WTC11 (cell line): ENCODE measurements around the gene ANTXR1. TPM values are rescaled to one million over a fixed set of nuclear protein-coding genes. Genes with fewer than 3 reads are reported as not detected.

Experiments
- ATAC-seq: fragments of 200-7000 bp; cut with Tn5 transposase; 2 replicates; pipeline ENCODE4 v1.10.0; 2021; ENCODE audit warnings: mild to moderate bottlenecking, moderate library complexity
- CTCF ChIA-PET: fragments of 300-600 bp; sonication (Branson Sonifier 250); formaldehyde crosslinking; loops from one replicate; lab custom pipeline; 2021; ENCODE audit warnings: antibody characterized with exemption; lab: Charles Lee
- POLR2A ChIA-PET: fragments of 350-600 bp; sonication (Branson Sonifier 250); formaldehyde crosslinking; loops from one replicate; lab custom pipeline; 2021; ENCODE audit warnings: antibody characterized with exemption; lab: Charles Lee
- DNase-seq: peaks from one replicate; pipeline ENCODE4 v3.0.0; 2021; ENCODE audit warnings: low spot score
- H3K27ac Mint-ChIP-seq: 2 replicates; pipeline ENCODE4 v1.8.0; 2021; ENCODE audit warnings: mixed read lengths
- H3K27me3 Mint-ChIP-seq: 2 replicates; pipeline ENCODE4 v1.8.0; 2021; ENCODE audit warnings: low read depth, mild to moderate bottlenecking, moderate library complexity, mixed read lengths
- H3K36me3 Mint-ChIP-seq: 2 replicates; pipeline ENCODE4 v1.8.0; 2021; ENCODE audit warnings: mixed read lengths
- H3K4me1 Mint-ChIP-seq: 2 replicates; pipeline ENCODE4 v1.8.0; 2022; ENCODE audit warnings: mixed read lengths
- H3K4me3 Mint-ChIP-seq: 2 replicates; pipeline ENCODE4 v1.8.0; 2021; ENCODE audit warnings: mild to moderate bottlenecking, moderate library complexity, mixed read lengths
- H3K9me3 Mint-ChIP-seq: 2 replicates; pipeline ENCODE4 v1.8.0; 2021; ENCODE audit warnings: mixed read lengths
- CBFB ChIP-seq: sonication (generic); formaldehyde crosslinking; IDR thresholded peaks from 2 replicates; pipeline ENCODE4 v1.8.1; 2022; ENCODE audit warnings: mild to moderate bottlenecking, low read depth, missing genetic modification reagents
- CREM ChIP-seq: sonication (generic); formaldehyde crosslinking; IDR thresholded peaks from 2 replicates; pipeline ENCODE4 v1.8.1; 2022; ENCODE audit warnings: mild to moderate bottlenecking, missing genetic modification reagents, moderate library complexity
- ESRRA ChIP-seq: sonication (generic); formaldehyde crosslinking; IDR thresholded peaks from 2 replicates; pipeline ENCODE4 v1.8.1; 2022; ENCODE audit warnings: mild to moderate bottlenecking, missing genetic modification reagents, borderline replicate concordance
- FOXK1 ChIP-seq: sonication (generic); formaldehyde crosslinking; IDR thresholded peaks from 2 replicates; pipeline ENCODE4 v1.8.0; 2022; ENCODE audit warnings: mild to moderate bottlenecking, moderate library complexity, missing genetic modification reagents
- GTF2I ChIP-seq: fragments of 250-450 bp; sonication (Bioruptor Pico); conservative IDR thresholded peaks from 2 replicates; pipeline ENCODE4 v1.4.0; 2021; ENCODE audit warnings: mild to moderate bottlenecking
- IRF2 ChIP-seq: sonication (generic); formaldehyde crosslinking; IDR thresholded peaks from 2 replicates; pipeline ENCODE4 v1.8.0; 2022; ENCODE audit warnings: low read depth, missing genetic modification reagents, borderline replicate concordance
- MYBL2 ChIP-seq: sonication (generic); formaldehyde crosslinking; IDR thresholded peaks from 2 replicates; pipeline ENCODE4 v1.8.1; 2023; ENCODE audit warnings: mild to moderate bottlenecking, moderate library complexity, missing genetic modification reagents
- NFATC4 ChIP-seq: fragments of 250-450 bp; sonication (Bioruptor Pico); IDR thresholded peaks from 2 replicates; pipeline ENCODE4 v1.9.0; 2021; ENCODE audit warnings: mild to moderate bottlenecking
- NFE2L1 ChIP-seq: sonication (generic); formaldehyde crosslinking; IDR thresholded peaks from 2 replicates; pipeline ENCODE4 v1.8.1; 2023; ENCODE audit warnings: missing genetic modification reagents
- NR1H2 ChIP-seq: sonication (generic); formaldehyde crosslinking; IDR thresholded peaks from 2 replicates; pipeline ENCODE4 v1.9.0; 2021; ENCODE audit warnings: mild to moderate bottlenecking, moderate library complexity, missing genetic modification reagents
- NR2C2 ChIP-seq: sonication (generic); formaldehyde crosslinking; IDR thresholded peaks from 2 replicates; pipeline ENCODE4 v1.8.0; 2022; ENCODE audit warnings: mild to moderate bottlenecking, missing genetic modification reagents
- NR3C1 ChIP-seq: sonication (generic); formaldehyde crosslinking; conservative IDR thresholded peaks from 2 replicates; pipeline ENCODE4 v1.8.1; 2023; ENCODE audit warnings: low read depth, mild to moderate bottlenecking, missing genetic modification reagents
- RELA ChIP-seq: sonication (generic); formaldehyde crosslinking; IDR thresholded peaks from 2 replicates; pipeline ENCODE4 v1.8.1; 2022; ENCODE audit warnings: missing genetic modification reagents, mild to moderate bottlenecking, borderline replicate concordance
- SMAD4 ChIP-seq: sonication (generic); formaldehyde crosslinking; IDR thresholded peaks from 2 replicates; pipeline ENCODE4 v1.8.0; 2022; ENCODE audit warnings: mild to moderate bottlenecking, missing genetic modification reagents
- TEAD4 ChIP-seq: sonication (generic); formaldehyde crosslinking; IDR thresholded peaks from 2 replicates; pipeline ENCODE4 v1.8.0; 2022; ENCODE audit warnings: mild to moderate bottlenecking, missing genetic modification reagents
- ZNF671 ChIP-seq: fragments of 250-450 bp; sonication (Bioruptor Pico); IDR thresholded peaks from 2 replicates; pipeline ENCODE4 v1.8.0; 2021; ENCODE audit warnings: mild to moderate bottlenecking
- total RNA-seq: library from RNA; stranded (reverse); gene quantifications from 3 replicates; pipeline ENCODE4 v1.2.3, GENCODE V29; 2021
- TF ChIP-seq, protein P1 (sequence below): sonication (generic); formaldehyde crosslinking; IDR thresholded peaks from 2 replicates; pipeline ENCODE4 v1.8.0; 2022; ENCODE audit warnings: mild to moderate bottlenecking, missing genetic modification reagents
- TF ChIP-seq, protein P2 (sequence below): fragments of 250-450 bp; sonication (Bioruptor Pico); IDR thresholded peaks from 2 replicates; pipeline ENCODE4 v1.8.0; 2021; ENCODE audit warnings: mild to moderate bottlenecking
- TF ChIP-seq, protein P3 (sequence below): sonication (generic); formaldehyde crosslinking; IDR thresholded peaks from 2 replicates; pipeline ENCODE4 v1.8.0; 2022; ENCODE audit warnings: missing genetic modification reagents
- TF ChIP-seq, protein P4 (sequence below): sonication (generic); formaldehyde crosslinking; IDR thresholded peaks from 2 replicates; pipeline ENCODE4 v1.8.1; 2023; ENCODE audit warnings: mild to moderate bottlenecking, missing genetic modification reagents
- TF ChIP-seq, protein P5 (sequence below): sonication (generic); formaldehyde crosslinking; IDR thresholded peaks from 2 replicates; pipeline ENCODE4 v1.8.0; 2023; ENCODE audit warnings: missing genetic modification reagents, mild to moderate bottlenecking, borderline replicate concordance

Gene ANTXR1
- total RNA-seq, 1 experiment from 2014 or later, result 30.0 TPM

DNA sequence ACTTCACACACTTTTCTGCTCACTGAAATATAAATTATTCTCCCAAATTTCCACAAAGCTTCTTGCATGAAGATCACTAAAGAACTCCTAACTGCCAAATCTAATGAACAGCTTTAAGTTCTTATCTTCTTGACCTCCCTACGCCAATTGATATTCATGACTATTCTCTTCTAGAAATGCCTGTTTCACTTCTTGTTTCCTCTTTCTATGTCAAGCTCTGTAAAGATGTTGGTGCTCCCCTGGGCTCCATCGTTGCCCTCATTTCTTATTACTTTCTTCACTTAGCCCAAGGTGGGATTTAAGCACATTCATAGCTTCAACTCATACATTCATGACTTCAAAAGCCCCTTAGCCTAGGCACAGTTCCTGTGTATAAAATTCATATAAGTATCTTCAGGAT lies 9.2 kb upstream of the ANTXR1 start (continued):
- TF ChIP-seq NFE2L1 (CRISPR knock-in tag), result no peak
- TF ChIP-seq, protein P1, sequence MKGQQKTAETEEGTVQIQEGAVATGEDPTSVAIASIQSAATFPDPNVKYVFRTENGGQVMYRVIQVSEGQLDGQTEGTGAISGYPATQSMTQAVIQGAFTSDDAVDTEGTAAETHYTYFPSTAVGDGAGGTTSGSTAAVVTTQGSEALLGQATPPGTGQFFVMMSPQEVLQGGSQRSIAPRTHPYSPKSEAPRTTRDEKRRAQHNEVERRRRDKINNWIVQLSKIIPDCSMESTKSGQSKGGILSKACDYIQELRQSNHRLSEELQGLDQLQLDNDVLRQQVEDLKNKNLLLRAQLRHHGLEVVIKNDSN (CRISPR knock-in tag), result no peak
- no peak for TF ChIP-seq CREM
- no peak for TF ChIP-seq RELA (CRISPR knock-in tag)
- no peak for TF ChIP-seq NR3C1 (CRISPR knock-in tag)
- TF ChIP-seq ZNF671 (CRISPR knock-in tag), result no peak
- TF ChIP-seq IRF2 (CRISPR knock-in tag), result no peak
- TF ChIP-seq GTF2I, result no peak
- TF ChIP-seq NR2C2 (CRISPR knock-in tag), result no peak
- TF ChIP-seq, protein P2, sequence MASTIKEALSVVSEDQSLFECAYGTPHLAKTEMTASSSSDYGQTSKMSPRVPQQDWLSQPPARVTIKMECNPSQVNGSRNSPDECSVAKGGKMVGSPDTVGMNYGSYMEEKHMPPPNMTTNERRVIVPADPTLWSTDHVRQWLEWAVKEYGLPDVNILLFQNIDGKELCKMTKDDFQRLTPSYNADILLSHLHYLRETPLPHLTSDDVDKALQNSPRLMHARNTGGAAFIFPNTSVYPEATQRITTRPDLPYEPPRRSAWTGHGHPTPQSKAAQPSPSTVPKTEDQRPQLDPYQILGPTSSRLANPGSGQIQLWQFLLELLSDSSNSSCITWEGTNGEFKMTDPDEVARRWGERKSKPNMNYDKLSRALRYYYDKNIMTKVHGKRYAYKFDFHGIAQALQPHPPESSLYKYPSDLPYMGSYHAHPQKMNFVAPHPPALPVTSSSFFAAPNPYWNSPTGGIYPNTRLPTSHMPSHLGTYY (CRISPR knock-in tag), result no peak
- TF ChIP-seq ESRRA, result no peak

DNA sequence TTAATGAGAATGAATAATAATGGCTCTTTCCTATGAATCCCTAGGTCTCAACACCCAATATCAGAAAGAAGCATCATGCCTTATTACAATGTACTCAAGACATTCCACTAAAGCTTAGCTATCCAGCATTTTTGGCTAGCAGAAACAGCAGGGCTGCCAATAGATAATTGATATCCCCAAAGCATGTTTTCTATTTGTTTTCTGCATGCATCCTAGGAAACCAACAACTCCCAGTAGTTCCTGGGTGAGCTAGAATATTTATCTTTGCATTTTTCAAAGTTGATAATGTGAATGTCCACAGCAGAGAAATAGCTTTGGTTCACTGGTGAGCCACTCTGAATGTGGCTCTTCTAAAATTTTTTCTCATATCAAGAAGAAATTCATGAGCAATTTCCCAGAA lies 5.8 kb upstream of the ANTXR1 start:
- no peak for ATAC-seq
- TF ChIP-seq MYBL2 (CRISPR knock-in tag) (no peak), NFATC4 (CRISPR knock-in tag) (no peak)
- TF ChIP-seq, protein P3, sequence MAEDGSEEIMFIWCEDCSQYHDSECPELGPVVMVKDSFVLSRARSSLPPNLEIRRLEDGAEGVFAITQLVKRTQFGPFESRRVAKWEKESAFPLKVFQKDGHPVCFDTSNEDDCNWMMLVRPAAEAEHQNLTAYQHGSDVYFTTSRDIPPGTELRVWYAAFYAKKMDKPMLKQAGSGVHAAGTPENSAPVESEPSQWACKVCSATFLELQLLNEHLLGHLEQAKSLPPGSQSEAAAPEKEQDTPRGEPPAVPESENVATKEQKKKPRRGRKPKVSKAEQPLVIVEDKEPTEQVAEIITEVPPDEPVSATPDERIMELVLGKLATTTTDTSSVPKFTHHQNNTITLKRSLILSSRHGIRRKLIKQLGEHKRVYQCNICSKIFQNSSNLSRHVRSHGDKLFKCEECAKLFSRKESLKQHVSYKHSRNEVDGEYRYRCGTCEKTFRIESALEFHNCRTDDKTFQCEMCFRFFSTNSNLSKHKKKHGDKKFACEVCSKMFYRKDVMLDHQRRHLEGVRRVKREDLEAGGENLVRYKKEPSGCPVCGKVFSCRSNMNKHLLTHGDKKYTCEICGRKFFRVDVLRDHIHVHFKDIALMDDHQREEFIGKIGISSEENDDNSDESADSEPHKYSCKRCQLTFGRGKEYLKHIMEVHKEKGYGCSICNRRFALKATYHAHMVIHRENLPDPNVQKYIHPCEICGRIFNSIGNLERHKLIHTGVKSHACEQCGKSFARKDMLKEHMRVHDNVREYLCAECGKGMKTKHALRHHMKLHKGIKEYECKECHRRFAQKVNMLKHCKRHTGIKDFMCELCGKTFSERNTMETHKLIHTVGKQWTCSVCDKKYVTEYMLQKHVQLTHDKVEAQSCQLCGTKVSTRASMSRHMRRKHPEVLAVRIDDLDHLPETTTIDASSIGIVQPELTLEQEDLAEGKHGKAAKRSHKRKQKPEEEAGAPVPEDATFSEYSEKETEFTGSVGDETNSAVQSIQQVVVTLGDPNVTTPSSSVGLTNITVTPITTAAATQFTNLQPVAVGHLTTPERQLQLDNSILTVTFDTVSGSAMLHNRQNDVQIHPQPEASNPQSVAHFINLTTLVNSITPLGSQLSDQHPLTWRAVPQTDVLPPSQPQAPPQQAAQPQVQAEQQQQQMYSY, result no peak
- Mint-ChIP-seq H3K4me3 (no peak overlapping the region), H3K27ac (no peak overlapping the region), H3K36me3 (no peaks in the 10 kb centered on the region), H3K4me1 (no peaks in the 10 kb centered on the region; the same call in 1 of the 2 replicates), H3K9me3 (peaks cover 13% of the 10 kb centered on the region), H3K27me3 (peaks cover 31% of the 10 kb centered on the region)
- POLR2A ChIA-PET, result no interaction called here
- CTCF ChIA-PET, result no interaction called here
- no peak for DNase-seq

DNA sequence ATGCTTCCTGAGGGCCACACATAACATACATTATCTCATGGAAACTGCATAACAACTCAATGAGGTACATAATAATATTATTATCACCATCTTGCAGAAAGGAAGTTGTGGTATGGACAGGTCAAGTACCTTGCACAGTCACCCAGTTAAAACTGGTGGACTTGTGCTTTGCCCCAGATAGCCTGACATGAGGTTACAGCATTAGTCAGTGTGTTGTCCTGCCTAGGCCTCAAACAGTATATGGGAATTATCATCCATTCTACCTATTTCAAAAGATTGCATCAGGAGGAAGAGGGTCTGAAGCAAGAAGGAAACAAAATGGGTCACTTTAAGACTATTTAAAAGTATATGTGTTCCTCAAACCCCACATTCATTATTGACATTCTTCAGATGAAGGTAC lies 5.4 kb upstream of the ANTXR1 start:
- peaks cover 32% of the 10 kb centered on the region for H3K27me3 Mint-ChIP-seq
- TF ChIP-seq NR1H2 (CRISPR knock-in tag), result no peak
- H3K27ac Mint-ChIP-seq, result no peak overlapping the region
- no peak overlapping the region for H3K4me3 Mint-ChIP-seq
- H3K4me1 Mint-ChIP-seq, result peaks cover 2% of the 10 kb centered on the region
- POLR2A ChIA-PET, result no interaction called here
- CTCF ChIA-PET, result no interaction called here
- H3K9me3 Mint-ChIP-seq, result peaks cover 9% of the 10 kb centered on the region; the same call in 1 of the 2 replicates
- ATAC-seq (no peak), DNase-seq (no peak)
- no peaks in the 10 kb centered on the region for H3K36me3 Mint-ChIP-seq

DNA sequence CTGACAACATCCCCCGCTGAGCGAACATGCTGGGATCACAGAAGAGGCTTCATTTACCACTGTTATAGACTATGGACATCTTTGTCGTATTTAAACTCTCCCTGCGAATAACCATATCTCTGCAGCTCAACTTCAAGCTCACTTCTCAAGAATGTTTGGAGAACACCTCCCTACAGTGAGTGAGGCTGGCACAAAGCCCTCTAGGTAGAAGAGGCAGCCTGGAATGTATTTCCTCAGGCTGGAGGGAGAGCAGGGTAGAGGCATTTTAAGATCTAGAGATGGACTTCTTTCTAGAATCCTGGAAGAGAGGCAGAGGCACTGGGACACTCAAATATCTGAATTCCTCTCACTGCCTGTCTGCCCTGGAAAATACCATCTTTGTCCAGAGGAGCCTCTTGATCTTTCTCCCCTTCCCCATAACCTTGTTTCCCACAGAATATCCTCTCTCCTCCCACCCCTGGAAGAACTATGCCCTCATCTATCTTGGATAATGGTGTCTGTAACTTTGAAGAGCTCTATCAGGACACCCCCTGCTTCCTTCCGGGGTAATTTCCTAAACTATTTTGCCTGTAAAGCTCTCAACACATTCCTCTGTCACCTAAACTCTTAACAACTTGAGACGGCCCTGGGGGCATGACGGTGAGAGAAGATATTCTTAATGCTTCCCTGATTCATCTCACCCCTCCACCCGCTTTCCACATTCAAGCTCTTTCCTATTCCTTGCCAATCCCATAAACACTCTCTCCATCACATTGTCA lies 2.4 kb upstream of the ANTXR1 start:
- H3K36me3 Mint-ChIP-seq, result no peaks in the 10 kb centered on the region
- H3K4me3 Mint-ChIP-seq, result no peak overlapping the region
- CTCF ChIA-PET, result interaction anchor here (0.7 to 1.1 kb wide), 2 partner anchors 67 to 296 kb away, joined by 3 to 5 read pairs; no protein-coding TSS in a partner anchor
- no peak overlapping the region for H3K27ac Mint-ChIP-seq
- H3K4me1 Mint-ChIP-seq, result peaks cover 16% of the 10 kb centered on the region
- ATAC-seq (no peak), DNase-seq (no peak)
- POLR2A ChIA-PET, result no interaction called here
- peaks cover 32% of the 10 kb centered on the region for H3K27me3 Mint-ChIP-seq
- no peaks in the 10 kb centered on the region for H3K9me3 Mint-ChIP-seq
- TF ChIP-seq TEAD4 (CRISPR knock-in tag) (no peak), NFATC4 (CRISPR knock-in tag) (no peak), FOXK1 (no peak), SMAD4 (CRISPR knock-in tag) (no peak), CBFB (CRISPR knock-in tag) (no peak)
- TF ChIP-seq, protein P4, sequence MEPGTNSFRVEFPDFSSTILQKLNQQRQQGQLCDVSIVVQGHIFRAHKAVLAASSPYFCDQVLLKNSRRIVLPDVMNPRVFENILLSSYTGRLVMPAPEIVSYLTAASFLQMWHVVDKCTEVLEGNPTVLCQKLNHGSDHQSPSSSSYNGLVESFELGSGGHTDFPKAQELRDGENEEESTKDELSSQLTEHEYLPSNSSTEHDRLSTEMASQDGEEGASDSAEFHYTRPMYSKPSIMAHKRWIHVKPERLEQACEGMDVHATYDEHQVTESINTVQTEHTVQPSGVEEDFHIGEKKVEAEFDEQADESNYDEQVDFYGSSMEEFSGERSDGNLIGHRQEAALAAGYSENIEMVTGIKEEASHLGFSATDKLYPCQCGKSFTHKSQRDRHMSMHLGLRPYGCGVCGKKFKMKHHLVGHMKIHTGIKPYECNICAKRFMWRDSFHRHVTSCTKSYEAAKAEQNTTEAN (CRISPR knock-in tag), result no peak
- TF ChIP-seq, protein P5, sequence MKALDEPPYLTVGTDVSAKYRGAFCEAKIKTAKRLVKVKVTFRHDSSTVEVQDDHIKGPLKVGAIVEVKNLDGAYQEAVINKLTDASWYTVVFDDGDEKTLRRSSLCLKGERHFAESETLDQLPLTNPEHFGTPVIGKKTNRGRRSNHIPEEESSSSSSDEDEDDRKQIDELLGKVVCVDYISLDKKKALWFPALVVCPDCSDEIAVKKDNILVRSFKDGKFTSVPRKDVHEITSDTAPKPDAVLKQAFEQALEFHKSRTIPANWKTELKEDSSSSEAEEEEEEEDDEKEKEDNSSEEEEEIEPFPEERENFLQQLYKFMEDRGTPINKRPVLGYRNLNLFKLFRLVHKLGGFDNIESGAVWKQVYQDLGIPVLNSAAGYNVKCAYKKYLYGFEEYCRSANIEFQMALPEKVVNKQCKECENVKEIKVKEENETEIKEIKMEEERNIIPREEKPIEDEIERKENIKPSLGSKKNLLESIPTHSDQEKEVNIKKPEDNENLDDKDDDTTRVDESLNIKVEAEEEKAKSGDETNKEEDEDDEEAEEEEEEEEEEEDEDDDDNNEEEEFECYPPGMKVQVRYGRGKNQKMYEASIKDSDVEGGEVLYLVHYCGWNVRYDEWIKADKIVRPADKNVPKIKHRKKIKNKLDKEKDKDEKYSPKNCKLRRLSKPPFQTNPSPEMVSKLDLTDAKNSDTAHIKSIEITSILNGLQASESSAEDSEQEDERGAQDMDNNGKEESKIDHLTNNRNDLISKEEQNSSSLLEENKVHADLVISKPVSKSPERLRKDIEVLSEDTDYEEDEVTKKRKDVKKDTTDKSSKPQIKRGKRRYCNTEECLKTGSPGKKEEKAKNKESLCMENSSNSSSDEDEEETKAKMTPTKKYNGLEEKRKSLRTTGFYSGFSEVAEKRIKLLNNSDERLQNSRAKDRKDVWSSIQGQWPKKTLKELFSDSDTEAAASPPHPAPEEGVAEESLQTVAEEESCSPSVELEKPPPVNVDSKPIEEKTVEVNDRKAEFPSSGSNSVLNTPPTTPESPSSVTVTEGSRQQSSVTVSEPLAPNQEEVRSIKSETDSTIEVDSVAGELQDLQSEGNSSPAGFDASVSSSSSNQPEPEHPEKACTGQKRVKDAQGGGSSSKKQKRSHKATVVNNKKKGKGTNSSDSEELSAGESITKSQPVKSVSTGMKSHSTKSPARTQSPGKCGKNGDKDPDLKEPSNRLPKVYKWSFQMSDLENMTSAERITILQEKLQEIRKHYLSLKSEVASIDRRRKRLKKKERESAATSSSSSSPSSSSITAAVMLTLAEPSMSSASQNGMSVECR (CRISPR knock-in tag), result no peak
